RWPE2 (cell line): ENCODE measurements around the gene ZNF804B.
"Not testable (repeated sequence)": the region's sequence is repeated elsewhere in the genome, so short reads cannot be mapped to it uniquely, and the experiment has no call there.

Experiments
- ATAC-seq: fragments of 200-7000 bp; cut with Tn5 transposase; 3 replicates; pipeline ENCODE4 v1.9.1; 2021; ENCODE audit warnings: low read depth
- DNase-seq: peaks from one replicate; pipeline ENCODE4 v3.0.0-alpha.2; 2020; ENCODE audit warnings: low spot score
- H3K27ac ChIP-seq: fragments of 450-650 bp; 2 replicates; pipeline ENCODE4 v1.5.1; 2017; ENCODE audit warnings: mild to moderate bottlenecking; ENCODE audit not compliant: poor library complexity, severe bottlenecking
- H3K27me3 ChIP-seq: fragments of 250-450 bp; sonication (Bioruptor Pico); 2 replicates; pipeline ENCODE4 v1.5.1; 2021; ENCODE audit warnings: mild to moderate bottlenecking, moderate library complexity; ENCODE audit not compliant: insufficient read depth, poor library complexity, severe bottlenecking
- H3K36me3 ChIP-seq: fragments of 250-450 bp; sonication (Bioruptor Pico); 2 replicates; pipeline ENCODE4 v1.5.1; 2020; ENCODE audit warnings: low read depth, mild to moderate bottlenecking, moderate library complexity
- H3K4me1 ChIP-seq: fragments of 250-450 bp; sonication (Bioruptor Pico); 2 replicates; pipeline ENCODE4 v1.5.1; 2021; ENCODE audit warnings: mild to moderate bottlenecking, moderate library complexity; ENCODE audit not compliant: insufficient read depth, poor library complexity, severe bottlenecking
- H3K4me3 ChIP-seq: fragments of 250-450 bp; sonication (Bioruptor Pico); 2 replicates; pipeline ENCODE4 v1.5.1; 2021; ENCODE audit warnings: mild to moderate bottlenecking, moderate library complexity; ENCODE audit not compliant: severe bottlenecking
- H3K9me3 ChIP-seq: fragments of 250-450 bp; sonication (Bioruptor Pico); 2 replicates; pipeline ENCODE4 v1.5.1; 2021; ENCODE audit warnings: mild to moderate bottlenecking, moderate library complexity; ENCODE audit not compliant: severe bottlenecking
- TF ChIP-seq, protein P1 (sequence below): fragments of 450-650 bp; IDR thresholded peaks from one replicate; pipeline ENCODE4 v1.5.1; 2017; ENCODE audit warnings: mild to moderate bottlenecking, moderate library complexity; ENCODE audit not compliant: poor library complexity, severe bottlenecking

Gene ZNF804B

GRCh38 chr7:89223900-89224395 is 464.4 kb downstream of the ZNF804B start:
- H3K27me3 ChIP-seq, result no peaks in the 10 kb centered on the region
- TF ChIP-seq, protein P1, sequence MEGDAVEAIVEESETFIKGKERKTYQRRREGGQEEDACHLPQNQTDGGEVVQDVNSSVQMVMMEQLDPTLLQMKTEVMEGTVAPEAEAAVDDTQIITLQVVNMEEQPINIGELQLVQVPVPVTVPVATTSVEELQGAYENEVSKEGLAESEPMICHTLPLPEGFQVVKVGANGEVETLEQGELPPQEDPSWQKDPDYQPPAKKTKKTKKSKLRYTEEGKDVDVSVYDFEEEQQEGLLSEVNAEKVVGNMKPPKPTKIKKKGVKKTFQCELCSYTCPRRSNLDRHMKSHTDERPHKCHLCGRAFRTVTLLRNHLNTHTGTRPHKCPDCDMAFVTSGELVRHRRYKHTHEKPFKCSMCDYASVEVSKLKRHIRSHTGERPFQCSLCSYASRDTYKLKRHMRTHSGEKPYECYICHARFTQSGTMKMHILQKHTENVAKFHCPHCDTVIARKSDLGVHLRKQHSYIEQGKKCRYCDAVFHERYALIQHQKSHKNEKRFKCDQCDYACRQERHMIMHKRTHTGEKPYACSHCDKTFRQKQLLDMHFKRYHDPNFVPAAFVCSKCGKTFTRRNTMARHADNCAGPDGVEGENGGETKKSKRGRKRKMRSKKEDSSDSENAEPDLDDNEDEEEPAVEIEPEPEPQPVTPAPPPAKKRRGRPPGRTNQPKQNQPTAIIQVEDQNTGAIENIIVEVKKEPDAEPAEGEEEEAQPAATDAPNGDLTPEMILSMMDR, result no peak
- ATAC-seq (no peak), DNase-seq (no peak)
- H3K27ac ChIP-seq, result no peak overlapping the region
- no peak overlapping the region for H3K4me3 ChIP-seq
- H3K9me3 ChIP-seq, result peaks cover 5% of the 10 kb centered on the region
- H3K4me1 ChIP-seq, result no peaks in the 10 kb centered on the region
- no peaks in the 10 kb centered on the region for H3K36me3 ChIP-seq

DNA sequence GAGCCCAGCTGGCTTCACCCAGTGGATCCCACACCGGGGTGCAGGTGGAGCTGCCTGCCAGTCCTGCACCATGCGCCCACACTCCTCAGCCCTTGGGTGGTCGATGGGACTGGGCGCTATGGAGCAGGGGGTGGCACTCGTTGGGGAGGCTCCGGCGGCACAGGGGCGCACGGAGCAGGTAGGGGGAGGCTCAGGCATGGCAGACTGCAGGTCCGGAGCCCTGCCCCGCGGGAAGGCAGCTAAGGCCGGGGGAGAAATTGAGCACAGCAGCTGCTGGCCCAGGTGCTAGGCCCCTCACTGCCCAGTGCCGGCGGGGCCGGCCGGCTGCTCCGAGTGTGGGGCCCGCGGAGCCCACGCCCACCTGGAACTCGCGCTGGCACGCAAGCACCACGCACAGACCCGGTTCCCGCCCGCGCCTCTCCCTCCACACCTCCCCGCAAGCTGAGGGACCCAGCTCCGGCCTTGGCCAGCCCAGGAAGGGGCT is 469.2 kb downstream of the ZNF804B start:
- H3K4me1 ChIP-seq, H3K36me3 ChIP-seq, H3K27me3 ChIP-seq, H3K27ac ChIP-seq, ATAC-seq, H3K9me3 ChIP-seq, H3K4me3 ChIP-seq, DNase-seq: not testable (repeated sequence)

DNA sequence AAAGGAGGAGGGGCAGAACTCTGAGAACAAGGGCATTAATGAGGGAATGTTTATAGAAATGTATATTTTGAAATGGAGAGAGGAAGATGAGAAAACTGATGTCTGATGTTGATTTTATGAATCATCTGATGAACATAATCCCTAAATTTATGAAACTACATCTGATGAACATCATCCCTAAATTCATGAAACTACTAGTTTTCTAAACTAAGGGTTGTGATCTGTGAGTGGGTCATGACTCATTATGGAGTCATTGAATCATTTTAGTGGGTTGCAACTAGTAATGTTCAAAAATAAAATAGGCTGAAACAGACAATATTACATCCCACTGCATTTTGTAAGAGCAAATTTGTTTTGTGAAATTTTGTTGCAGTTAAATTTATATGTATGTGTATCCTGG is 478.7 kb downstream of the ZNF804B start:
- DNase-seq (no peak), ATAC-seq (no peak)
- no peak overlapping the region for H3K27ac ChIP-seq
- H3K4me3 ChIP-seq, result no peak overlapping the region
- no peaks in the 10 kb centered on the region for H3K36me3 ChIP-seq
- TF ChIP-seq, protein P1, result no peak
- H3K4me1 ChIP-seq, result no peaks in the 10 kb centered on the region
- H3K9me3 ChIP-seq, result no peaks in the 10 kb centered on the region
- H3K27me3 ChIP-seq, result no peaks in the 10 kb centered on the region

DNA sequence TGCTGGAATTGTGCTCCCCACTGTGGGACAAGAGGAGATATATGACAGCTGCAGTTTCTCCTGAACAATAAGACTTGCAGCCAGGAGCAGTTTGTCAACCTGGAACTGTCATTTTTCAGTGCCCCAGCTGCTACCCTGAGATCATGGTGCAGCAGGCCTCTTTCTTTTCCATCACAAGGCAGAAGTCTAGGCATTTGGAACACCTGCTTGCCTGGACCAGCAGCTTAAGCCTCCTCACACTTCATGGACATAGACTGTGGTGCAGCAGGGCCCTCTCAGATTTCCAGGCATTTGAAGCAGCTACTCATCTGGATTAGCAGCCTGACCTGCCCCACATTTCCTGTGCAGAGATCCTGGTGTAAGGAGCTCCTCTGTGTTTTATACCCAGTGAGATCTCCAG is 486.7 kb downstream of the ZNF804B start:
- H3K4me3 ChIP-seq, result no peak overlapping the region
- H3K4me1 ChIP-seq, result no peaks in the 10 kb centered on the region
- no peaks in the 10 kb centered on the region for H3K36me3 ChIP-seq
- ATAC-seq (no peak), DNase-seq (no peak)
- TF ChIP-seq, protein P1, result no peak
- H3K9me3 ChIP-seq, result no peaks in the 10 kb centered on the region
- H3K27ac ChIP-seq, result no peak overlapping the region
- no peaks in the 10 kb centered on the region for H3K27me3 ChIP-seq

GRCh38 chr7:89247207-89247606 is 487.7 kb downstream of the ZNF804B start:
- Histone ChIP-seq H3K9me3 (no peaks in the 10 kb centered on the region), H3K27ac (no peak overlapping the region), H3K36me3 (no peaks in the 10 kb centered on the region), H3K4me1 (no peaks in the 10 kb centered on the region), H3K27me3 (no peaks in the 10 kb centered on the region), H3K4me3 (no peak overlapping the region)
- no peak for ATAC-seq
- TF ChIP-seq, protein P1, result no peak
- no peak for DNase-seq
